Caco-2 (cell line): ENCODE data around the gene CLDN22. TPM values are rescaled to one million over a fixed set of nuclear protein-coding genes. Genes with fewer than 3 reads are reported as not detected.

Experiments
- BruUV-seq: library from RNA; stranded (reverse); fragments of 400-500 nt; replicated peaks from 2 replicates; lab custom pipeline; 2021; lab: Mats Ljungman, UMichigan
- CTCF ChIA-PET: fragments of 300-600 bp; sonication (Branson Sonifier 250); formaldehyde crosslinking; loops from one replicate; lab custom pipeline; 2022; ENCODE audit warnings: antibody characterized with exemption; lab: Charles Lee
- POLR2A ChIA-PET: fragments of 300-600 bp; sonication (Branson Sonifier 250); formaldehyde crosslinking; loops from one replicate; lab custom pipeline; 2022; ENCODE audit warnings: antibody characterized with exemption; lab: Charles Lee
- DNase-seq, 2 experiments: peaks; one replicate each; pipeline versions ENCODE4 v3.0.0 to v3.0.0-alpha.2; 2020 to 2022
- H3K27me3 ChIP-seq: replicated peaks from 2 replicates; pipeline ENCODE4 v1.6.0; 2011; ENCODE audit warnings: low read length; ENCODE audit not compliant: control insufficient read depth, insufficient read depth
- H3K36me3 ChIP-seq: 2 replicates; pipeline ENCODE4 v1.5.1; 2011; ENCODE audit warnings: low read length; ENCODE audit not compliant: control insufficient read depth, insufficient read depth
- H3K4me1 ChIP-seq: fragments of 250-450 bp; sonication (Bioruptor Pico); 2 replicates; pipeline ENCODE4 v1.5.1; 2020; ENCODE audit warnings: mild to moderate bottlenecking
- H3K4me3 ChIP-seq: 2 replicates; pipeline ENCODE4 v1.5.1; 2011; ENCODE audit warnings: low read depth, mild to moderate bottlenecking, control low read depth, low read length
- H3K9me3 ChIP-seq: fragments of 250-450 bp; sonication (Bioruptor Pico); 2 replicates; pipeline ENCODE4 v1.5.1; 2020; ENCODE audit warnings: mild to moderate bottlenecking, moderate library complexity
- H3K27ac Mint-ChIP-seq: one replicate; pipeline ENCODE4 v1.8.0; 2022; ENCODE audit warnings: mixed read lengths; ENCODE audit not compliant: unreplicated experiment
- H3K27me3 Mint-ChIP-seq: one replicate; pipeline ENCODE4 v1.8.0; 2022; ENCODE audit warnings: mixed read lengths; ENCODE audit not compliant: insufficient read depth, unreplicated experiment
- H3K36me3 Mint-ChIP-seq: one replicate; pipeline ENCODE4 v1.8.0; 2022; ENCODE audit warnings: mild to moderate bottlenecking, mixed read lengths; ENCODE audit not compliant: insufficient read depth, unreplicated experiment
- H3K4me1 Mint-ChIP-seq: one replicate; pipeline ENCODE4 v1.8.0; 2022; ENCODE audit warnings: low read depth, mixed read lengths; ENCODE audit not compliant: unreplicated experiment
- H3K4me3 Mint-ChIP-seq: one replicate; pipeline ENCODE4 v1.8.0; 2022; ENCODE audit warnings: mild to moderate bottlenecking, moderate library complexity, mixed read lengths; ENCODE audit not compliant: unreplicated experiment
- H3K9me3 Mint-ChIP-seq: one replicate; pipeline ENCODE4 v1.8.0; 2022; ENCODE audit warnings: mixed read lengths; ENCODE audit not compliant: unreplicated experiment
- intact Hi-C: fragments of 100-400 bp; cut with micrococcal nuclease; formaldehyde crosslinking; loops from one replicate; pipeline ENCODE4 v1.10.0; 2022; ENCODE audit not compliant: unreplicated experiment
- total RNA-seq: library from RNA; stranded (reverse); gene quantifications from 2 replicates; pipeline ENCODE4 v1.2.3, GENCODE V29; 2022
- TF ChIP-seq, protein P1 (sequence below), 2 experiments: fragments of 200-600 bp in 1 of 2; IDR thresholded peaks; 1 replicate in 1 of 2; 2 replicates in 1 of 2; pipeline versions ENCODE4 v1.5.1 to v1.8.0; 2011 to 2022; ENCODE audit warnings: antibody characterized with exemption in 1 of 2, control low read depth in 1 of 2, inconsistent platforms in 1 of 2, low read depth in 1 of 2, low read length in 1 of 2, mild to moderate bottlenecking in 1 of 2, moderate library complexity in 1 of 2; ENCODE audit not compliant: insufficient read depth in 1 of 2, severe bottlenecking in 1 of 2, unreplicated experiment in 1 of 2

CLDN22 gene
- total RNA-seq, 1 experiment from 2014 or later: not detected

DNA sequence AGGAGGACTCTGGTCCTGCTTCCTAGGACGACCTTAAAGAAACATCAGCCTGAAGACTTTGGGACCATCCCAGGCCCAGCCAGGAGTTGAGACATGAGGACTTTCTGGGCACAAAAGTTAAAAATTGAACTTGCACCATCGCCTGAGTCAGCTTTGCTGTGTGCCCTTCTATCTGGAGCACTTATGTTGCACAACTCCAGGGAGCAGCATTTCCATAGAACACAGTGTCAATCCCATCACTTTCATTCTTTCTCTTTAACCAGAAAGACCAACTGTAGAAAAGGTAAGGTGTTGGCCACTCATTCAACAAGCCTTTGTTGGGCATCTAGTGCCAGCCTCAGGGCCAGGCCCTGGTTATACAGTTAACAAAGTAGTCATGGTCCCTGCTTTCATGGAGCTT, 10.8 kb upstream of the CLDN22 start:
- intact Hi-C loops: no loop called here
- H3K27me3 Mint-ChIP-seq: no peaks in the 10 kb centered on the region
- Histone ChIP-seq H3K4me1 (peaks cover 22% of the 10 kb centered on the region; the same call in 1 of the 2 replicates), H3K27me3 (no peaks in the 10 kb centered on the region), H3K36me3 (no peaks in the 10 kb centered on the region), H3K9me3 (peaks cover 5% of the 10 kb centered on the region; the same call in 1 of the 2 replicates), H3K4me3 (no peak overlapping the region)
- no peak overlapping the region for H3K4me3 Mint-ChIP-seq
- CTCF ChIA-PET: no interaction called here
- TF ChIP-seq, protein P1, sequence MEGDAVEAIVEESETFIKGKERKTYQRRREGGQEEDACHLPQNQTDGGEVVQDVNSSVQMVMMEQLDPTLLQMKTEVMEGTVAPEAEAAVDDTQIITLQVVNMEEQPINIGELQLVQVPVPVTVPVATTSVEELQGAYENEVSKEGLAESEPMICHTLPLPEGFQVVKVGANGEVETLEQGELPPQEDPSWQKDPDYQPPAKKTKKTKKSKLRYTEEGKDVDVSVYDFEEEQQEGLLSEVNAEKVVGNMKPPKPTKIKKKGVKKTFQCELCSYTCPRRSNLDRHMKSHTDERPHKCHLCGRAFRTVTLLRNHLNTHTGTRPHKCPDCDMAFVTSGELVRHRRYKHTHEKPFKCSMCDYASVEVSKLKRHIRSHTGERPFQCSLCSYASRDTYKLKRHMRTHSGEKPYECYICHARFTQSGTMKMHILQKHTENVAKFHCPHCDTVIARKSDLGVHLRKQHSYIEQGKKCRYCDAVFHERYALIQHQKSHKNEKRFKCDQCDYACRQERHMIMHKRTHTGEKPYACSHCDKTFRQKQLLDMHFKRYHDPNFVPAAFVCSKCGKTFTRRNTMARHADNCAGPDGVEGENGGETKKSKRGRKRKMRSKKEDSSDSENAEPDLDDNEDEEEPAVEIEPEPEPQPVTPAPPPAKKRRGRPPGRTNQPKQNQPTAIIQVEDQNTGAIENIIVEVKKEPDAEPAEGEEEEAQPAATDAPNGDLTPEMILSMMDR (IDR thresholded peaks at IDR 0.05; ENCODE audit: insufficient read depth in 1 of 2, low read depth in 1 of 2, low read length in 1 of 2, severe bottlenecking in 1 of 2, unreplicated experiment in 1 of 2): no peak
- H3K36me3 Mint-ChIP-seq: peaks cover 34% of the 10 kb centered on the region
- no peak for DNase-seq
- POLR2A ChIA-PET: no interaction called here
- H3K4me1 Mint-ChIP-seq: peaks cover 20% of the 10 kb centered on the region
- H3K9me3 Mint-ChIP-seq: peaks cover 15% of the 10 kb centered on the region
- BruUV-seq: no TSS peak
- H3K27ac Mint-ChIP-seq: no peak overlapping the region

DNA sequence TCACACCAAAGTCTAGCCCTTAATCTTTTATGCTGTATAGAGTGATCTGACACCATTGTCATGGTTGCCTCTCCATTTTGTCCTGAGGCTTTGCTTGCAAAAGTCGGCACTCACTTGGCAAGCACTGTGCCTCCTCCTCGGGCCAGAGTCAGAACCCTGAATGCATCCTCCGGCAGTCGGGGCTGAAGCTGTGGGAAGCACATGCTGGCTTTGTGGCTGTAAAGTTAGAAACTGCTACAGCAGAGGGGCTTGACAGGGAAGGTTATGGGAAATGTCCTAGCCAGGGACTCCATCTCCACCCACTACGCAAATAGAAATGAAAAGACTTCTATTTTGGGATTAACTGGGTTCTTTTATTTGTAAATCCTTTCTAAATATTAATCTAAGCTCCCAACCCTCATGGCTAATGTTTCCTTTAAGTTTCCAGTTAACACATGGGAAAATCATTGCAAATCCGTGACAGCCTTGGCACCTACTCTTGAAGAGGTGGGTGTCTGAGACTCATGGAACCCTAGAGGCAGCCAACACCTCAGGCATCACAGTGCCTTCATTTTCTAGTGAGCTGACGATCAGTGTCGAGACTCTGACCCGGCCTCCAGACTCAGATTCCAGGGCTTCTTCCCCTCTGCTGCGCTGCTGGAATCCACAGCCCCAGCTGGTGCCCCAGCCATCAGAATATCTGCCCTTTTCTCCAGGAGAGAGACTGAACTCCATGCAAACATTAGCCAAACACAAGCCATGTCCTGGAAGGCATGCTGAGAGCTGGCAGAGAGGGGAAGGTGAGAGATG, 10.1 kb upstream of the CLDN22 start:
- Mint-ChIP-seq H3K27ac (no peak overlapping the region), H3K9me3 (peaks cover 15% of the 10 kb centered on the region), H3K27me3 (no peaks in the 10 kb centered on the region), H3K36me3 (peaks cover 38% of the 10 kb centered on the region), H3K4me1 (peaks cover 20% of the 10 kb centered on the region), H3K4me3 (no peak overlapping the region)
- no peaks in the 10 kb centered on the region for H3K27me3 ChIP-seq
- no peaks in the 10 kb centered on the region for H3K36me3 ChIP-seq
- TF ChIP-seq, protein P1 (IDR thresholded peaks at IDR 0.05; ENCODE audit: insufficient read depth in 1 of 2, low read depth in 1 of 2, low read length in 1 of 2, severe bottlenecking in 1 of 2, unreplicated experiment in 1 of 2): no peak
- peaks cover 15% of the 10 kb centered on the region; the same call in 1 of the 2 replicates for H3K4me1 ChIP-seq
- no peak overlapping the region for H3K4me3 ChIP-seq
- intact Hi-C loops: loop anchor here (5.0 kb wide), 1 partner anchor 77 kb away; no protein-coding TSS in a partner anchor
- CTCF ChIA-PET: no interaction called here
- peaks cover 8% of the 10 kb centered on the region; the same call in 1 of the 2 replicates for H3K9me3 ChIP-seq
- DNase-seq: no peak
- no TSS peak for BruUV-seq
- POLR2A ChIA-PET: no interaction called here

DNA sequence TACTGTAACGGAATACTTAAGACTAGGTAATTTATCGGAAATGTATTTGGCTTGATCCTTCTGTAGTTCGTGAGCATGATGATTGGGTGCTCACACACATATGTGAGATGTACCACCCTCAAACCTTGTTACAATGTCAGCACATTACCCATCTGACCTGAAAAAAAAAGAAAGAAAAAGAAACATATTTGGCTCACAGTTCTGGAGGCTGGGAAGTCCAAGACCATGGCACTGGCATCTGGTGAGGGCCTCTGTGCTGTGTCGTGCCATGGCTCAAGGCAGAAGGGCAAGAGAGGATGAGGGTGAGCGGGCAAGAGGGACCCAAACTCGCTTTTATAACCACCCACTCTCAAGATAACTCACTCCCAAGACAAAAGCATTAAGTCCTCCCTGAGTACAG, 9.2 kb upstream of the CLDN22 start:
- no peak for DNase-seq
- H3K36me3 ChIP-seq: no peaks in the 10 kb centered on the region
- POLR2A ChIA-PET: no interaction called here
- TF ChIP-seq, protein P1 (IDR thresholded peaks at IDR 0.05; ENCODE audit: insufficient read depth in 1 of 2, low read depth in 1 of 2, low read length in 1 of 2, severe bottlenecking in 1 of 2, unreplicated experiment in 1 of 2): no peak
- intact Hi-C loops: loop anchor here (5.0 kb wide), 1 partner anchor 78 kb away; no protein-coding TSS in a partner anchor
- H3K4me1 ChIP-seq: 0 out of 2 replicates have a peak, but pooled peaks cover 7% of the 10 kb centered on the region
- H3K4me3 ChIP-seq: no peak overlapping the region
- no peaks in the 10 kb centered on the region for H3K27me3 ChIP-seq
- H3K4me3 Mint-ChIP-seq: no peak overlapping the region
- no peaks in the 10 kb centered on the region for H3K27me3 Mint-ChIP-seq
- H3K36me3 Mint-ChIP-seq: peaks cover 44% of the 10 kb centered on the region
- H3K27ac Mint-ChIP-seq: no peak overlapping the region
- peaks cover 15% of the 10 kb centered on the region for H3K9me3 Mint-ChIP-seq
- H3K4me1 Mint-ChIP-seq: peaks cover 19% of the 10 kb centered on the region
- CTCF ChIA-PET: no interaction called here
- H3K9me3 ChIP-seq: 0 out of 2 replicates have a peak, but pooled peaks cover 8% of the 10 kb centered on the region
- BruUV-seq: no TSS peak
